D721Med (cell line): Measurements from ENCODE around the gene CMC4.

ENCODE experiments used
- DNase-seq: peaks from one replicate; pipeline ENCODE4 v3.0.0; 2011; ENCODE audit warnings: low spot score; ENCODE audit not compliant: insufficient read length
- FAIRE-seq: peaks from 2 replicates; lab custom pipeline; 2011; peaks lifted over from hg19 to GRCh38; lab: Jason Lieb, UNC
- CTCF ChIP-seq: IDR thresholded peaks from 2 replicates; pipeline ENCODE4 v1.5.1; 2012; ENCODE audit warnings: mild to moderate bottlenecking, control low read depth; ENCODE audit not compliant: insufficient read depth; ENCODE audit errors: missing control alignments

The CMC4 gene

GRCh38 chrX:155023907-155024833 is 46.8 kb downstream of the CMC4 start:
- FAIRE-seq, result no peak
- TF ChIP-seq CTCF, result no peak
- no peak for DNase-seq

GRCh38 chrX:155022585-155022984 is 48.4 kb downstream of the CMC4 start, which contains the start of gene F8:
Gene F8, minus strand, starts transcription at chrX:155022723. Its CDS starts 171 bp downstream, at chrX:155022552.
- DNase-seq, result no peak
- FAIRE-seq, result no peak
- no peak for TF ChIP-seq CTCF

GRCh38 chrX:155020591-155020990 is 50.3 kb downstream of the CMC4 start:
- FAIRE-seq, result no peak

More at GRCh38 chrX:155020591-155020990, 50.3 kb downstream of the CMC4 start:
- no peak for TF ChIP-seq CTCF
- no peak for DNase-seq
